ENCODE measurements around the gene COPZ1.
"Not testable (repeated sequence)": the region's sequence is repeated elsewhere in the genome, so short reads cannot be mapped to it uniquely, and the experiment has no call there.

The COPZ1 gene

DNA sequence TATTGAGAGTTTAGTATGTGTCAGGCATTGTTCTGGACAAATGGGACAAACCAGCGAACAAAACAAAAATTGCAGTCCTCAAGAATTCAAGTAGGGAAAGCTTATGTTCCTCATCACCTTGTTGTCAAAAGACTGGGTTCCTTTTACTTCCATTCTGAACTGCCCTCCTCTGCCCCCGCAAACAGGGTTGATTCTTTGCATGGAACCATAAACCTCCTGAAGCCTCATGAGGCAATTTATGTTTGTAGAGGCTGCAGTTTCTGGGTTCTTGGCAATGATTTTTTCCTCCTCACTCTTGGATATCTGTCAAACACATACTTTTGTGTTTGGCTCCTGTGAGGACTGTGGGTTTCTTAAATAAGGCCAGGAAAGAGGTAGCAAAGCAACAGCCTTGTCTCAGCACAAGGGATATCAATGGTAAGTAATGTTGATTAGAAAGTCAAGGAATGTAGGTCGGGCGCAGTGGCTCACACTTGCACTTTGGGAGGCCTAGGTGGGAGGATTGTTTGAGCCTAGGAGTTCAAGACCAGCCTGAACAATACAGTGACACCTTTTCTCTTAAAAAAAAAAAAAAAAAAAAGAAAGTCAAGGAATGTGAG is 13.9 kb downstream of the COPZ1 start:
- Mint-ChIP-seq H3K27me3 (no peaks in the 10 kb centered on the region), H3K4me3 (no peak overlapping the region), H3K27ac (no peak overlapping the region), H3K9me3 (no peaks in the 10 kb centered on the region), H3K36me3 (ENCODE audit: low read depth) (peaks cover 27% of the 10 kb centered on the region), H3K4me1 (ENCODE audit: low read depth) (peaks cover under 1% of the 10 kb centered on the region)

DNA sequence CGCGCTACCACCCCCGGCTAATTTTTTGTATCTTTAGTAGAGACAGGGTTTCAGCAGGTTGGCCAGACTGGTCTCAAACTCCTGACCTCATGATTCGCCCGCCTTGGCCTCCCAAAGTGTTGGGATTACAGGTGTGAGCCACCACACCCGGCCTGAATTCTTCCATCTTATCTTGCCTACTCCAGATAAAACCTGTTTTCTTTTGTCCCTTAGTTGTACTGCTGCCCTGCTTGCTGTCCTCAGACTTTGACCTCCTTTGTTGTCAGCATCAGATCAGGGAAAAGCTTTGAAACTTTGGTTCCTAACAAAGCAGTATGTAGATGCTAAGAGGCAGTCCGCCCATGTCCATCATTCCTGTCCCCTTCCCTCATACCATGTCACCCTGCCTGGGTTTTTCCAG is 15.9 kb downstream of the COPZ1 start:
- no peaks in the 10 kb centered on the region for H3K27me3 Mint-ChIP-seq
- no peaks in the 10 kb centered on the region for H3K4me1 Mint-ChIP-seq (ENCODE audit: low read depth)
- no peak overlapping the region for H3K27ac Mint-ChIP-seq
- no peaks in the 10 kb centered on the region for H3K9me3 Mint-ChIP-seq
- H3K4me3 Mint-ChIP-seq: no peak overlapping the region
- peaks cover 35% of the 10 kb centered on the region for H3K36me3 Mint-ChIP-seq (ENCODE audit: low read depth)

DNA sequence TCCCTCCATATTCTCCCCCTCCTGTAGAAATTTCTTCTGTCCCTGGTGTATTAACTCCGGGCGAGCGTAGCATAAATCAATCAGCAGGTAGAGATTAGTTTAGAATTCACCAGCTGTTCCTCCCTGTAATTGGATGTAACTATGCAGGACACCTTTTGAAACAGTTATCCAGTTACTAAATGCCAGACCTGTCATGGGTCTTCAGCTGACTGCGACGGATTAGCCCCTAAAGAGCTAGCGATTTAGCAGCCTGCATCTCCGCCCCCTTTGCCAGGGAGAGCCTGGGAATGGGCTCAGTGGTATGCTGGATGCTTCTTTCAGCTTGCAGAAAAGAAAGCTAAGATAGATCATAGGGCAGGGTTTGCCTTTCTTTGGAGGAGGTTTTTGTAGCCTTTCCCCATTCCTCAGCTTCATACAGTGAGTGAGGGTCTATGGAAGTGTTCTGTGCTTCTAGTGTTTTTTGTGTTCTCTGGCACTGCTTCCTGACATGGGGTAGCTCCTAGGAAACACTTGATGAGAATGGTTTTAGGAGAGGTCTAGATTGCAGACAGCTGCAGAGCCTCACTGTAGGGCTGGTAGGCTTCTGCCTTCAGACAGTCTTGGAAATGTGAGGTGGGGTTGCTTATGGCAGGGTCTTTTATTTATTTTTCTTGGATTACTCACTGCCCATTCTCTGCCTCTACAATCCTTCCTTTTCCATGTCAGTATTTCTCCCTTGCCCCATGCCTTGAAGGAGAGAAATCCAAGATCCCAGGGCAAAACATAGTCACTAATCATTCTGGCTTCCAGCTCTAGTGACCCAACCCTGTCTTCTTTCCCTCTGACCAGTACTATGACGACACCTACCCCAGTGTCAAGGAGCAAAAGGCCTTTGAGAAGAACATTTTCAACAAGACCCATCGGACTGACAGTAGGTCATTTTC is 16.7 kb downstream of the COPZ1 start:
- H3K4me3 Mint-ChIP-seq: no peak overlapping the region
- no peaks in the 10 kb centered on the region for H3K4me1 Mint-ChIP-seq (ENCODE audit: low read depth)
- H3K9me3 Mint-ChIP-seq: no peaks in the 10 kb centered on the region
- peaks cover 35% of the 10 kb centered on the region for H3K36me3 Mint-ChIP-seq (ENCODE audit: low read depth)
- no peaks in the 10 kb centered on the region for H3K27me3 Mint-ChIP-seq
- no peak overlapping the region for H3K27ac Mint-ChIP-seq

DNA sequence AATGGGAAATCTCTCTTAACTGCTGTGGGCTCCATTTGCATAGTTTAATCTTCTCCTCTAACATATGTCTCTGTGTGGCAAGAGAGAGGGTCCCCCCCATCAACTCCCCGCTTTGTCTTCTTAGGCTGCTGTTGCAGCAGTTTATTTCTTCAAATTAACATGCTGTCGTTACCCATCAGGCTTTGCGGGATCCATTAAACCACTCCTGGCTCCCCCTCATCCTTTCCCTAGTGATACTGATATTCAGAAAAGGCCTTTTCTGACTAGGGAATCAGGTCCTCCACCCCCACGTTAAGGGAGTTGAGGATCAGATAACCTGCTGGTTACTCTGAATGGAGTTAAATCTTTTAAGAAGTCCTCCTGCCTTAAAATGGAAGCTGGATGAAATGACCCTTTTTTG is 24.1 kb downstream of the COPZ1 start:
- Mint-ChIP-seq H3K4me1 (ENCODE audit: low read depth) (peaks cover 20% of the 10 kb centered on the region), H3K36me3 (ENCODE audit: low read depth) (peaks cover 54% of the 10 kb centered on the region), H3K9me3 (no peaks in the 10 kb centered on the region), H3K27ac (no peak overlapping the region), H3K4me3 (no peak overlapping the region), H3K27me3 (no peaks in the 10 kb centered on the region)

DNA sequence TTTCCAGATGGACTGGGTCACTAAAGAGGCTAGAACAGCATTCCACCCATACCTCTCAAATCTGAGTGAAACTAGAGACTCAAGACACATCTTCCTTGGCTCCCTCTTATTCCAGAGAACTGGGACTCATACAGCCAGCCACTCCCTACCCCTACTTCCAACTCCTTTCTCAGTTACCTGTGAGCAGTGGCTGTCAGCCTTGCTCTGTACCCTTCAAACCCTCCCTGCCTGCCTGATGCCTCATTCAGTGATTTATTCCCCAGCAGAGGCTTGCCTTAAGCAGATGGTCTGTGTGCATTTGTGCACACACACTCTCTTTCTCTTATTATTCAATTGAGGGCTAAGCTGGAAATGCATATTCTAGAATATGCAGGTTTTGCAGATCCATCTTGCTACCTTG is 24.7 kb downstream of the COPZ1 start:
- H3K36me3 Mint-ChIP-seq (ENCODE audit: low read depth): peaks cover 54% of the 10 kb centered on the region
- no peak overlapping the region for H3K27ac Mint-ChIP-seq
- peaks cover 20% of the 10 kb centered on the region for H3K4me1 Mint-ChIP-seq (ENCODE audit: low read depth)
- H3K4me3 Mint-ChIP-seq: no peak overlapping the region
- no peaks in the 10 kb centered on the region for H3K9me3 Mint-ChIP-seq
- H3K27me3 Mint-ChIP-seq: no peaks in the 10 kb centered on the region

DNA sequence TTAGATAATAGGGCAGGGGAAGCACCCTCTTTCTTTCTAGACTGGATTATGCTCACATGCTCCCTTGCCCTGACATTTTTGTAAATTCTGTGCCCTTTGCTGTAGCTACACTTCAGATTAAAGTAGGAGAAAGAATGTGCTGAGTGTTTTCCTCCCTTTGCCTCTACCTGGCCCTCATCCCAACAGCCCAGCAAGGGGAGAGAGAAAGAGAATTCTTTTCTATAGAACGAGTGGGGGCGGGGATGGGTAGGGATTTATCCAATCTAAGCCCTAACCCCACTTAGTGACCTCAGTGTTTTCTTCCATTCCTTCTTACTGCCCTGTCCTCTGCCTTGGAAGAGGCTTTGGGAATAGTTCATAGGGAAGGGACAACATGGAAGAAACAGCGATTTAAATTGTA is 25.8 kb downstream of the COPZ1 start:
- H3K27ac Mint-ChIP-seq: no peak overlapping the region
- no peaks in the 10 kb centered on the region for H3K9me3 Mint-ChIP-seq
- H3K36me3 Mint-ChIP-seq (ENCODE audit: low read depth): peaks cover 46% of the 10 kb centered on the region
- peaks cover 20% of the 10 kb centered on the region for H3K4me1 Mint-ChIP-seq (ENCODE audit: low read depth)
- H3K4me3 Mint-ChIP-seq: no peak overlapping the region
- no peaks in the 10 kb centered on the region for H3K27me3 Mint-ChIP-seq

DNA sequence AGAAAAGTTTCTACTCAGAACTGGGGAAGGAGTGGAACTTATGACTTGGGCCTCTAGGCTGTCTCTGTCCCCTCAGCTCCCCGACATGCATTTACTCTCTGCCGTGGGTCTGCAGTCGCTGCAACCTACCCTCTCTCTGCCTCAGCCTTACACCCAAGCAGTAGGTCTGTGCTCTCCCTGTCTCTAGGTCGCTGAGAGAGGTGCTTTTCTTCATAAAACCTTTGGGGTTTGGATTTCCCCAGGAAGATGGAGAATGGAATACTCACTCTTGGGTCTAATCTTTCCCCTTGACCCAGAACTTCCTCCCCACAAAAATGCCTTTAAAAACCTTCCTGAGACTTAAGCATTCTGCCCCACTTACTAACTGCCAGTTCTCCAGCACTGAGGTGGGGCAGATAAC is 26.4 kb downstream of the COPZ1 start:
- Mint-ChIP-seq H3K9me3 (no peaks in the 10 kb centered on the region), H3K36me3 (ENCODE audit: low read depth) (peaks cover 46% of the 10 kb centered on the region), H3K27ac (no peak overlapping the region), H3K4me1 (ENCODE audit: low read depth) (peaks cover 20% of the 10 kb centered on the region), H3K4me3 (no peak overlapping the region), H3K27me3 (no peaks in the 10 kb centered on the region)

DNA sequence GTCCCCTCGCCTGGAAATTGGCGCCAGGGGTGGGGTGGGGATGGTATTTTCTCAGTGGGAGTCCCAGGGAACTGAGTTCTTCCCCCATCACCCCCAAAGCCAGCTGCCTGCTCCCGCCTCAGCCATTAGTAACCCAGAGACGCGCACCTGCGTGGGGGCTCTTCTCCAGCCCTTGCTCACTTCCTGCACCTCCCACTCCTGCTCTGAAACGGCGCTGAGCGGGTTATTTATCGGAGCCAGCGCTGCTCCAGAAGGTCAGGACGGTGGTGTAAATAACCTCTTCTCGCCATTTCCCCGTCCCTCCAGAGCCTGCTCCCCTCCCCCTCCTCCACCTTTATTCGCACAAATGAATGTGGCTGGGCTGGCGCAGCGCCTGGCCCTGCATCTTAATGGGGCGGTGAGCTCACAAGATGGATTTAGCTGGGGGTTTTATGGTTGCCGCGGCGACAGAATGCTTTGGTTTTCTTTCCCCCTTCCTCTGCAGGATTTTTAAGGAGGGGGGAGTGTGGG is 27.1 kb downstream of the COPZ1 start:
- Mint-ChIP-seq H3K9me3 (no peaks in the 10 kb centered on the region), H3K27me3 (no peaks in the 10 kb centered on the region), H3K36me3 (ENCODE audit: low read depth) (peaks cover 41% of the 10 kb centered on the region), H3K27ac (no peak overlapping the region), H3K4me3 (peak overlapping the region; percentile 49), H3K4me1 (ENCODE audit: low read depth) (peaks cover 20% of the 10 kb centered on the region)

DNA sequence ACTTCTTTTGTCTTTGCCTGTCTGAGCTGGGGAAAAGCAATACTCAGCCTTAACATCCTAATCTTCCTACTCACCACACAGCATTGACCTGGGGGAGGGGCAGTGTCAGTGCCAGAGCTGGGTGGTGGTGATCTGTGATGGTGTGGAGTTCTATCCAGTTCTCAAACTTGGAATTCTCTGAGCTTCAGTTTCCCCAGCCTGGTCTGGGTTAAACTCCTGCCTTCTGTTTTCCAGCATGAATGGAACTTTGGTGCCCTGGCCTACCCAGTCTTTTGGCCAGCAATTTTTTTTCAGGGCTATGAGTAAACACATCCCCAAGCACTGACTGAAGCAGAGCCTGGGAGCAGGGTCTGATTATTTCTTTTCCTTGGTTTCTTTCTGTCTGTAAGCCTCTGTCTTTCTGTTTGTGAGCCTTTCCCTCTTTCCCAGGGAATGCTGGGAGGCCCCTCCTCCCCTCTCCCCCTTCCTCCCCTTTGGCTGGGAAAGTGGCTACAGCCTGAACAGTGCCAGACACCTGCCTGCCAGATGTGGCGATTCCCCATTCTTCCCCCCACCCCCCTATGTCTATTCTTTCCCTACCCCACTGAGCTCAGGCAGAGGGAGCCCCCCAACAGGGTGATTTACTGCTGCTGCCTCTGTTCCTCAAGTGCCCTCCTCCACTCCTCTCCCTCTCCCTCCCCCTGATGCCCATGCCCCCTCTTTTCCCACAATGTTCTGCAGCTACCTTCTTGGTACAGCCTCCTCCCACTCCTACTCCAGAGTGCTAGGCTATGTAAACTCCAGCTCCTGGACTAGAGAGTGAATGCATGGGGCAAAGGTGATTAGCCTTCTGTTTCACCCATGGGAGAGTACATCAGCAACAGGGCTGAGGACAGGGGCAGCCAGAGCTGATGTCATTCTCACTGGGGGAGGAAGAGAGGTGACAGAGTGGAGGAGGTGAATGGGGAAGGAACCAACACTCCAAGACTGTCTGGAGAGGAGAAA is 28.3 kb downstream of the COPZ1 start:
- Mint-ChIP-seq H3K27me3 (no peaks in the 10 kb centered on the region), H3K36me3 (ENCODE audit: low read depth) (peaks cover 32% of the 10 kb centered on the region), H3K4me1 (ENCODE audit: low read depth) (peaks cover 20% of the 10 kb centered on the region), H3K4me3 (no peak overlapping the region), H3K9me3 (no peaks in the 10 kb centered on the region), H3K27ac (no peak overlapping the region)

DNA sequence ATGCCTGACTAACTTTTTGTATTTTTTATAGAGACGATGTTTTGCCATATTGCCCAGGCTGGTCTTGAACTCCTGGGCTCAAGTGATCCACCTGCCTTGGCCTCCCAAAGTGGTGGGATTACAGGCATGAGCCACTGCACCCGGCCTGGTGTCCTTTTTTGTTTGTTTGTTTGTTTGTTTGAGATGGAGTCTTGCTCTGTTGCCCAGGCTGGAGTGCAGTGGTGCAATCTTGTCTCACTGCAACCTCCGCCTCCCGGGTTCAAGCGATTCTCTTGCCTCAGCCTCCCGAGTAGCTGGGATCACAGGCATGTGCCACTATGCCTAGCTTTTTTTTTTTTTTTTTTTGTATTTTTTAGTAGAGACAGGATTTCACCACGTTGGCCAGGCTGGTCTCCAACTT is 29.3 kb downstream of the COPZ1 start:
- Mint-ChIP-seq H3K4me1 (ENCODE audit: low read depth) (peaks cover 20% of the 10 kb centered on the region), H3K36me3 (ENCODE audit: low read depth) (peaks cover 31% of the 10 kb centered on the region)
- not testable (repeated sequence) for H3K9me3 Mint-ChIP-seq, H3K27ac Mint-ChIP-seq, H3K4me3 Mint-ChIP-seq, H3K27me3 Mint-ChIP-seq

DNA sequence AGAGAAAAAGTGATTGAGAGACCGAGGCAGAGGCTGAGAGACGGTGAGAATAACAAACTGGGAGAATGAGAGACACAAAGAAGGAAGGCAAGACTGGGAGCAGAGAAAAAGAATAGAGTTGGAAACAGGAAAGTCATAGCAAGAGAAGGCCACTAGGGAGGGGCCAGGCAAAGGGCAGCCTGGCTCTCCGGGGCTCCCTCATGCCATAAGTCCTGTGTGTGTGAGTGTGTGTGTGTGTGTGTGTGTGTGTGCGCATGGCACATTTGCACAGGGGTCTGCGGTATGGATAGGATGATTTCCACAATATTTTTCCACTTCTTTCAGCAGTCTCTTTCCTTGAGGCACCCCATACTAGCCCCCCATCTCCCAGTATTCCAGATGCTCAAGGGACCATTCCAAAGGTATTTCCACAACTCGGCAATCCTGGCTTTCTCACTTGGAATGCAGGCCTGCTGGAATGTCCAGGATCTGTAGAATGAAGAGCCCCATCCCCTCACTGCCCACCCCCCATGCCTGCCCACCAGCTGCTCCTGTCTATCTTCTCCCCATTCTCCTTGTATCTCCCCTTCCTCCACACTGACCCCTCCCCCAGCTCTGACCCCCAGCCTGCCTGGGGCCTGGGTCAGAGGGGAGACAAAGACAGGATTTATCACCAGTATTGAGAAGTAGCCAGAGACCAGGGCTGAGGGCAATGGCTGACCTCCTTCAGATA is 30.3 kb downstream of the COPZ1 start:
- H3K27me3 Mint-ChIP-seq: no peaks in the 10 kb centered on the region
- H3K4me3 Mint-ChIP-seq: no peak overlapping the region
- no peaks in the 10 kb centered on the region for H3K9me3 Mint-ChIP-seq
- H3K36me3 Mint-ChIP-seq (ENCODE audit: low read depth): peaks cover 23% of the 10 kb centered on the region
- peaks cover 20% of the 10 kb centered on the region for H3K4me1 Mint-ChIP-seq (ENCODE audit: low read depth)
- no peak overlapping the region for H3K27ac Mint-ChIP-seq

DNA sequence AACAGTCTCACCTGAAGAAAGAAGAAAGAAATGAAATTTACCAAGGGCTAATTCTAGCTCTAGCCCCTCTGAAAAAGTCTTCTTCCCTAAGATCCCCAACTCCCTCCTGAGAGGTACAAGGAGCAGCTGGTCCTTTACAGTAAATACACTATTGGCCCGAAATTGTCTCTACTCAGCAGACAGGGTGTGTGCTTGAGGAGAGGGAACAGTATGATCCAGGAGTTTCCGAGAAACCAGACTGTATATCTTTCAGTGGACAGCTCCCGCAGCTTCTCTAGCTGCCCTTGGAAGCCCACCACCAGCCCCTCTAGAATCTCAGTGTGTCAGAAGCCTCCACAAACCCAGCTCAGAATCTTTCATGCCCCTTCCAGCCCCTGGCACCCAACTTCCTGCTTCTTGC is 31.3 kb downstream of the COPZ1 start:
- H3K36me3 Mint-ChIP-seq (ENCODE audit: low read depth): peaks cover 13% of the 10 kb centered on the region
- H3K4me3 Mint-ChIP-seq: no peak overlapping the region
- peaks cover 17% of the 10 kb centered on the region for H3K4me1 Mint-ChIP-seq (ENCODE audit: low read depth)
- H3K27me3 Mint-ChIP-seq: no peaks in the 10 kb centered on the region
- no peaks in the 10 kb centered on the region for H3K9me3 Mint-ChIP-seq
- no peak overlapping the region for H3K27ac Mint-ChIP-seq

DNA sequence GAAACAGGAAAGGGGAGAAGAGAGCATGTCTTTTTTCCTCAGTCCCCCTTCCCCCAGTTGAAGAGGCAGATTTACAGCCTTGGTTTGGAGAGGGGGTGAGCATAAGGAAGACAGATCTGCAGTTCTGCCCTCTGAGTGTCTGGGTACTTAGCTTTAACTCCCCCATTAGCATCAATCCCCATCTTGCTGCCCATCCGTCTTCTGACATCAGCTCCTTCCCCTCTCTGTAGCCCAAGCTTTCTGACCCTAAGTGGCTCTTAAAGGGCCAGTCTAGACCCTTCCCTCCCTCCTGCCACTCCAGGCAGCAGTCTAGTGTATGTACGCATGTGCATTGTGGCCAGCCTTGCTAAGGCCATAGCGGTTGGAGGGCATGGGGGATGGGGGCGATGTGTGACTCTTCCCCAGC is 32.0 kb downstream of the COPZ1 start:
- Mint-ChIP-seq H3K4me1 (ENCODE audit: low read depth) (peaks cover 11% of the 10 kb centered on the region), H3K27me3 (no peaks in the 10 kb centered on the region), H3K27ac (no peak overlapping the region), H3K4me3 (no peak overlapping the region), H3K9me3 (no peaks in the 10 kb centered on the region), H3K36me3 (ENCODE audit: low read depth) (peaks cover 7% of the 10 kb centered on the region)

DNA sequence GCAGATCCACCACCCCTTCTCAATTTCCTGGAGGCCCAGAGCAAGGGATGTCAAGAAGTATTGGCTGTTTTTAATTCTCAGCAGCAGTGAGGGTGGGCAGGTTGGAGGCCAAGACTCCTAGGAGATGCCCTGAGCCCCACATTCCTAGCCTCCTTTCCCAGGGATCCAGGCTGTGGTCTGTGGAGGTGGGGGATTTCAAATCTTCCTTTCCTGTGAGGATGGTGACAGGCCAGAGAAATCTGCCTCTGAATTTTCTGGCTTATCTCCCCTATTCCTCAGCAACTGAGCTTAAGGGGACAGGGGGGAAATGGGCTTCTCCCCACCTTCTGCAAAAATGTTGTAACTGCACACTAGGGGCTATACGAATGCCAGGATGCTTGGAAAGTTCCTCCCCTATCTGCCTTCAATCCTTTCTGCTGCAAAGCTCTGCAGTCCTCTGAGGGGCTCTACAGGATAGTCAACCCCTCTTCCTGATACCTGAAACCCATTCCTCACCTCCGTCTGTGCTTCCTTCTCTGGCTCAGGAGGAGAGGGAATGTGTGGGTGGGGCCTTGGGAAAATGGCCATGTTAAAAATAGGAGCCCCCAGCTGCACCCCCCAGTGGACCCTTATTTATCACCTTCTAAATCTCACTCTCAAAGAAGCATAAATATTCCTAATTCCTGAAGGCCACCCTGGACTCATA is 32.7 kb downstream of the COPZ1 start:
- no peaks in the 10 kb centered on the region for H3K36me3 Mint-ChIP-seq (ENCODE audit: low read depth)
- peaks cover 4% of the 10 kb centered on the region for H3K4me1 Mint-ChIP-seq (ENCODE audit: low read depth)
- no peaks in the 10 kb centered on the region for H3K9me3 Mint-ChIP-seq
- no peaks in the 10 kb centered on the region for H3K27me3 Mint-ChIP-seq
- no peak overlapping the region for H3K4me3 Mint-ChIP-seq
- no peak overlapping the region for H3K27ac Mint-ChIP-seq

All from stimulated activated naive CD8-positive, alpha-beta T cell treated with anti-CD3 and anti-CD28 coated beads, Interleukin-15, Interleukin-2, amounts not matched to agents 100 ng/mL and 50 ng/mL, for 24 hours (primary cell).